ENCODE data around the gene BAZ1B.
"Not testable (repeated sequence)": the region's sequence is repeated elsewhere in the genome, so short reads cannot be mapped to it uniquely, and the experiment has no call there.

BAZ1B gene

DNA sequence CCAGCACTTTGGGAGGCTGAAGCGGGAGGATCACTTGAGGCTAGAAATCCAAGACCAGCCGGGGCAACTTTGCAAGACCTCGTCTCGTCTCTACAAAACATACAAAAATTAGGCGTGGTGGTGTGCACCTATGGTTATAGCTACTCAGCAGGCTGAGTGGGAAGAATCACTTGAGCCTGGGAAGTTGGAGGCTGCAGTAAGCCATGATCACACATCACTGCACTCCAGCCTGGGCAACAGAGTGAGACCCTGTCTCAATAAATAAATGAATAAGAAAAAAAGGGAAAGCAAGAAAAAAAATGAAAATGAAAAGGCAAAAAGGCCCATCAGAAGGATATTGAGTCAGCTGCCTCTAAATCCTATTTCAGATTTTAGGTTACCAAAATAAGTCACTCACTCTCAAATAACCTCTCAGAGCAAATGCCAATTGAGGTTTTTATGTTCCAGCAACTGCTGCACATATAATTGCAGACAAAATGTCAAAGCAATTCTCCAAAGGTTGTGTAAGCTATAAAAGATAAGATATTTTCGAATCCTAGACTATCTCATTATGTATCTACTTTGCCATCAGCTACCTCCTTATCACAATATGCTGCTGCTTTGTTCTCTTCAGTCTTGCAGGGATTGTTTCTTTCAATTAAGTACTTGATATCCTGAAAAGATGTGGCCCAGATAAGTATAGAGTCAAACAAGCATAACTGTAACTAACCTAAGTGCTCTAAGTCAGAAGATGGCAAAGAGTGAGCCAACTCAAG lies 4.7 kb downstream of the BAZ1B start:
- no peaks in the 10 kb centered on the region for H3K27me3 Mint-ChIP-seq
- no peak overlapping the region for H3K27ac Mint-ChIP-seq (ENCODE audit: low read depth)
- H3K4me1 Mint-ChIP-seq: peaks cover 66% of the 10 kb centered on the region
- no peaks in the 10 kb centered on the region for H3K9me3 Mint-ChIP-seq
- DNase-seq (ENCODE audit: low spot score in 2 of 2) (no peak), ATAC-seq (replicated peaks; ENCODE audit: extremely low read depth, poor library complexity, severe bottlenecking) (no peak)
- H3K36me3 Mint-ChIP-seq (ENCODE audit: insufficient read depth): peaks cover 47% of the 10 kb centered on the region
- no peak overlapping the region for H3K4me3 Mint-ChIP-seq

- Mint-ChIP-seq H3K4me1 (peaks cover 51% of the 10 kb centered on the region), H3K36me3 (ENCODE audit: insufficient read depth) (peaks cover 51% of the 10 kb centered on the region), H3K27ac (ENCODE audit: low read depth) (peak overlapping the region; percentile 45), H3K4me3 (no peak overlapping the region), H3K27me3 (no peaks in the 10 kb centered on the region), H3K9me3 (no peaks in the 10 kb centered on the region)
- DNase-seq (ENCODE audit: low spot score in 2 of 2) (no peak), ATAC-seq (replicated peaks; ENCODE audit: extremely low read depth, poor library complexity, severe bottlenecking) (no peak)
Measured at GRCh38 chr7:73515178-73515577, 6.9 kb downstream of the BAZ1B start.

DNA sequence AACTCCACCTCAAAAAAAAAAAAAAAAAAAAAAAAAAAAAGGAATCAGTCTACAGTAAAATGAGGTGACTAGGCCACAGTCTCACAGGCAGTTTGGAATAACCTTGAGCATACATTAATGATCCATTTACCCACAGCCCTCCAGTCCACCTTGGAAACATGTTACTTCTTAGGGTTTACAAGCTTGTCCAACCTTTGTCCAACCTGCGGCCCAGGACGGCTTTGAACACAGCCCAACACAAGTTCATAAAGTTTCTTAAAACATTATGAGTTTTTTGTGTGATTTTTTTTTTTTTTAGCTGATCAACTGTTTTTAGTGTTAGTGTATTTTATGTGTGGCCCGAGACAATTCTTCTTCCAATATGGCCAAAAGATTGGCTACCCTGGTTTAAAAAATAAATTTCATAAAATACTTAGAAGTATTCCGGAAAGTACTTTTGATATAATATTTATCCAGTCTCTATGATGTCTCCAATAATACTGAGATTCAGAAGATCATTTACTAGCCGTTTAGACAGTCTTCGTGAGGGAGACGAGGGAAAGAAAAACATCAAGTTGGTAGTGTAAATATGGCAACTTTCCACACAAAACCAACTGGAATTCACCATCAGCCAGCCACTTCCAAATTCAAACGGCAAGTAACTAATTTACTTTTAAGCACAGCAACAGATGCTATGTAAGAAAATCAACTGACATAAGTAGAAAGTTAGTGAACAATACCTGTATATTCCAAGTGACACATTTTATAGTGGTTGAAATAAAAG lies 9.9 kb downstream of the BAZ1B start:
- no peak overlapping the region for H3K27ac Mint-ChIP-seq (ENCODE audit: low read depth)
- H3K27me3 Mint-ChIP-seq: no peaks in the 10 kb centered on the region
- H3K4me1 Mint-ChIP-seq: peaks cover 23% of the 10 kb centered on the region
- no peaks in the 10 kb centered on the region for H3K9me3 Mint-ChIP-seq
- DNase-seq (ENCODE audit: low spot score in 2 of 2) (no peak), ATAC-seq (replicated peaks; ENCODE audit: extremely low read depth, poor library complexity, severe bottlenecking) (no peak)
- H3K36me3 Mint-ChIP-seq (ENCODE audit: insufficient read depth): peaks cover 60% of the 10 kb centered on the region
- H3K4me3 Mint-ChIP-seq: no peak overlapping the region

DNA sequence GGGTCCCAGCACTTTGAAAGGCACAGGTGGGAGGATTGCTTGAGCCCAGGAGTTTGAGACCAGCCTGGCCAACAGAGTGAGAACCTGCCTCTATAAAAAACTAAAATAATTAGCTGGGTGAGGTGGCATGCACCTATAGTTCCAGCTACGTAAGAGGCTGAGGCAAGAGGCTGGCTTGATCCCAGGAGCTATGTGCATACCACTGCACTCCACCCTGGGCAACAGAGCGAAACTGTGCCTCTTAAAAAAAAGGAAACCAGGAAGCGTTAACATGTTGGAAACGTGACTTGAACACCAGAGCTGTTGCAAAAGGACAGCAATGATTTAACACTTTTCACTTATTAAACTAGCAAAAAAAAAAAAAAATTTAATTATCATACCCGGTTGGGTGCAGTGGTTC lies 12.6 kb downstream of the BAZ1B start:
- Mint-ChIP-seq H3K27me3 (no peaks in the 10 kb centered on the region), H3K9me3 (no peaks in the 10 kb centered on the region), H3K4me1 (peaks cover 23% of the 10 kb centered on the region), H3K4me3 (no peak overlapping the region), H3K36me3 (ENCODE audit: insufficient read depth) (peaks cover 70% of the 10 kb centered on the region), H3K27ac (ENCODE audit: low read depth) (no peak overlapping the region)
- DNase-seq (ENCODE audit: low spot score in 2 of 2): no peak
- no peak for ATAC-seq (replicated peaks; ENCODE audit: extremely low read depth, poor library complexity, severe bottlenecking)

GRCh38 chr7:73507556-73507955 lies 14.5 kb downstream of the BAZ1B start:
- Mint-ChIP-seq H3K36me3 (ENCODE audit: insufficient read depth) (peaks cover 67% of the 10 kb centered on the region), H3K27ac (ENCODE audit: low read depth) (no peak overlapping the region), H3K9me3 (no peaks in the 10 kb centered on the region), H3K27me3 (no peaks in the 10 kb centered on the region), H3K4me3 (no peak overlapping the region), H3K4me1 (peaks cover 24% of the 10 kb centered on the region)
- DNase-seq (ENCODE audit: low spot score in 2 of 2) (no peak), ATAC-seq (replicated peaks; ENCODE audit: extremely low read depth, poor library complexity, severe bottlenecking) (no peak)

DNA sequence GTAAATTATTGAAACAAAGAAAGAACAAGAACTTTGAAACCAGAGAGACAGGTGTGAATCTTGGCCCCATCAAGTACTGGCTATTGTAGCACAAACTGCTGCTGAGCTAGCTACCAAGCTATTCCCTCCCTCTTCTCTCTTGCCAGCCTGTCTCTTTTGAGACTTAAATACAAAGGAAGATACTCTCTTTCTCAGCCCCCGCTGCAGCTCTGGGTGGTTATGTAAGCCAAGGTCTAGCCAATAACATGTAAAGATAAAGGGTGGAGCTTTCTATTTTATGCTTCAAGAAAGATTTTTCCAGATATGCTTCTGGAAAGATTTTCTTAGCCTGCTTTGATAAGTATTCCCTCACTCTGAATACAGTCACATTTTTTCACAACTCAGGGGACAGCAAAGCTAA lies 17.2 kb downstream of the BAZ1B start:
- H3K9me3 Mint-ChIP-seq: no peaks in the 10 kb centered on the region
- ATAC-seq (replicated peaks; ENCODE audit: extremely low read depth, poor library complexity, severe bottlenecking) (no peak), DNase-seq (ENCODE audit: low spot score in 2 of 2) (no peak)
- H3K27ac Mint-ChIP-seq (ENCODE audit: low read depth): no peak overlapping the region
- H3K4me3 Mint-ChIP-seq: no peak overlapping the region
- peaks cover 75% of the 10 kb centered on the region for H3K36me3 Mint-ChIP-seq (ENCODE audit: insufficient read depth)
- H3K27me3 Mint-ChIP-seq: no peaks in the 10 kb centered on the region
- H3K4me1 Mint-ChIP-seq: peaks cover 33% of the 10 kb centered on the region

DNA sequence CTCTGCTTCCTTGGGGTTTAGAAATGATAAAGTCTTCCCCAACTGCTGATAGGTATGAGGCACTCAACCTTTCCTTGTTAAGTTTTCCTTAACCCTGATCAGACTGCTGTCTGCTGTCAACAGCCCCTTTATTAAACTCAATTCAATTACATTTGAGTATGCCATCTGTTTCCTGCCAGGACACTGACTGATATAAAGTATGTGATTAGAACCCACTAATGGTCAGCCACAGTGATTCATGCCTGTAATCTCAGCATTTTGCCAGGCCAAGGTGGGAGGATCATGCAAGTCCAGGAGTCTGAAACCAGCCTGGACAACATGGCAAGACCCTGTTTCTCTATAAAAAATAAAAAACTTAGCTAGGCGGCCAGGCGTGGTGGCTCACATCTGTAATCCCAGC lies 18.1 kb downstream of the BAZ1B start:
- Mint-ChIP-seq H3K9me3 (no peaks in the 10 kb centered on the region), H3K4me1 (peaks cover 38% of the 10 kb centered on the region), H3K27ac (ENCODE audit: low read depth) (no peak overlapping the region), H3K4me3 (no peak overlapping the region), H3K27me3 (no peaks in the 10 kb centered on the region), H3K36me3 (ENCODE audit: insufficient read depth) (peaks cover 78% of the 10 kb centered on the region)
- DNase-seq (ENCODE audit: low spot score in 2 of 2) (no peak), ATAC-seq (replicated peaks; ENCODE audit: extremely low read depth, poor library complexity, severe bottlenecking) (no peak)

- no peak for ATAC-seq (replicated peaks; ENCODE audit: extremely low read depth, poor library complexity, severe bottlenecking)
- Mint-ChIP-seq H3K4me3 (no peak overlapping the region), H3K4me1 (peaks cover 43% of the 10 kb centered on the region), H3K9me3 (no peaks in the 10 kb centered on the region), H3K36me3 (ENCODE audit: insufficient read depth) (peaks cover 77% of the 10 kb centered on the region), H3K27me3 (no peaks in the 10 kb centered on the region), H3K27ac (ENCODE audit: low read depth) (peak overlapping the region; percentile 38)
- DNase-seq (ENCODE audit: low spot score in 2 of 2): no peak
Measured at GRCh38 chr7:73503229-73503628, 18.9 kb downstream of the BAZ1B start.

GRCh38 chr7:73496626-73497025 lies 25.5 kb downstream of the BAZ1B start:
- Mint-ChIP-seq H3K27me3 (no peaks in the 10 kb centered on the region), H3K4me1 (peaks cover 34% of the 10 kb centered on the region), H3K36me3 (ENCODE audit: insufficient read depth) (peaks cover 84% of the 10 kb centered on the region), H3K4me3 (no peak overlapping the region), H3K9me3 (no peaks in the 10 kb centered on the region), H3K27ac (ENCODE audit: low read depth) (no peak overlapping the region)
- ATAC-seq (replicated peaks; ENCODE audit: extremely low read depth, poor library complexity, severe bottlenecking) (no peak), DNase-seq (ENCODE audit: low spot score in 2 of 2) (no peak)

- Mint-ChIP-seq H3K4me1 (peaks cover 28% of the 10 kb centered on the region), H3K36me3 (ENCODE audit: insufficient read depth) (peaks cover 81% of the 10 kb centered on the region)
- H3K27me3 Mint-ChIP-seq; H3K27ac Mint-ChIP-seq (ENCODE audit: low read depth); H3K9me3 Mint-ChIP-seq; ATAC-seq (replicated peaks; ENCODE audit: extremely low read depth, poor library complexity, severe bottlenecking); H3K4me3 Mint-ChIP-seq; DNase-seq (ENCODE audit: low spot score in 2 of 2): not testable (repeated sequence)
Measured at GRCh38 chr7:73495507-73495906, 26.6 kb downstream of the BAZ1B start.

- Mint-ChIP-seq H3K27me3 (no peaks in the 10 kb centered on the region), H3K36me3 (ENCODE audit: insufficient read depth) (peaks cover 76% of the 10 kb centered on the region), H3K9me3 (no peaks in the 10 kb centered on the region), H3K4me1 (peaks cover 9% of the 10 kb centered on the region), H3K27ac (ENCODE audit: low read depth) (no peak overlapping the region), H3K4me3 (no peak overlapping the region)
- DNase-seq (ENCODE audit: low spot score in 2 of 2) (no peak), ATAC-seq (replicated peaks; ENCODE audit: extremely low read depth, poor library complexity, severe bottlenecking) (no peak)
Measured at GRCh38 chr7:73489976-73490375, 32.1 kb downstream of the BAZ1B start.

- H3K36me3 Mint-ChIP-seq (ENCODE audit: insufficient read depth): peaks cover 70% of the 10 kb centered on the region
- H3K4me3 Mint-ChIP-seq: no peak overlapping the region
- peaks cover 3% of the 10 kb centered on the region for H3K4me1 Mint-ChIP-seq
- H3K27me3 Mint-ChIP-seq: no peaks in the 10 kb centered on the region
- H3K27ac Mint-ChIP-seq (ENCODE audit: low read depth): peak overlapping the region; percentile 63
- DNase-seq (ENCODE audit: low spot score in 2 of 2) (no peak), ATAC-seq (replicated peaks; ENCODE audit: extremely low read depth, poor library complexity, severe bottlenecking) (no peak)
- H3K9me3 Mint-ChIP-seq: no peaks in the 10 kb centered on the region
Measured at GRCh38 chr7:73487486-73487885, 34.6 kb downstream of the BAZ1B start.

- DNase-seq (ENCODE audit: low spot score in 2 of 2) (no peak), ATAC-seq (replicated peaks; ENCODE audit: extremely low read depth, poor library complexity, severe bottlenecking) (no peak)
- Mint-ChIP-seq H3K4me3 (no peak overlapping the region), H3K9me3 (no peaks in the 10 kb centered on the region), H3K27me3 (no peaks in the 10 kb centered on the region), H3K36me3 (ENCODE audit: insufficient read depth) (peaks cover 53% of the 10 kb centered on the region), H3K4me1 (peaks cover 21% of the 10 kb centered on the region), H3K27ac (ENCODE audit: low read depth) (peak overlapping the region; percentile 68)
Measured at GRCh38 chr7:73483171-73483570, 38.9 kb downstream of the BAZ1B start.

Measured in central memory CD8-positive, alpha-beta T cell (primary cell).